HepG2 (cell line): ENCODE results near the gene CDC42EP1. TPM values are rescaled to one million over a fixed set of nuclear protein-coding genes. Genes with fewer than 3 reads are reported as not detected.

Experiments
- ADNP ChIP-seq: sonication (generic); formaldehyde crosslinking; IDR thresholded peaks from 2 replicates; pipeline ENCODE4 v1.4.0; 2020; ENCODE audit warnings: missing genetic modification reagents
- CCAR2 ChIP-seq: fragments of 200-400 bp; formaldehyde crosslinking; optimal IDR thresholded peaks from 2 replicates; pipeline ENCODE3; 2018; ENCODE audit warnings: low read depth, mild to moderate bottlenecking, low read length, moderate library complexity
- DPF2 ChIP-seq: sonication (generic); formaldehyde crosslinking; IDR thresholded peaks from 2 replicates; pipeline ENCODE4 v1.4.0; 2020; ENCODE audit warnings: mild to moderate bottlenecking, low read depth, missing genetic modification reagents, borderline replicate concordance
- IRX3 ChIP-seq: sonication (generic); formaldehyde crosslinking; IDR thresholded peaks from 2 replicates; pipeline ENCODE4 v1.8.1; 2023; ENCODE audit warnings: mild to moderate bottlenecking, low read depth, missing genetic modification reagents, borderline replicate concordance
- KMT2B ChIP-seq: IDR thresholded peaks from 2 replicates; pipeline ENCODE4 v1.6.1; 2016; ENCODE audit warnings: missing genetic modification reagents, missing compliant biosample characterization
- POGZ ChIP-seq: sonication (generic); formaldehyde crosslinking; IDR thresholded peaks from 2 replicates; pipeline ENCODE4 v1.4.0; 2020; ENCODE audit warnings: mild to moderate bottlenecking, missing genetic modification reagents
- RFX3 ChIP-seq: IDR thresholded peaks from 2 replicates; pipeline ENCODE4 v1.6.1; 2016; ENCODE audit warnings: missing biosample characterization, missing genetic modification reagents
- TEAD3 ChIP-seq: optimal IDR thresholded peaks from 2 replicates; pipeline ENCODE3; 2016; ENCODE audit warnings: borderline replicate concordance
- TIGD3 ChIP-seq: sonication (generic); formaldehyde crosslinking; IDR thresholded peaks from 2 replicates; pipeline ENCODE4 v1.5.1; 2020; ENCODE audit warnings: mild to moderate bottlenecking, missing genetic modification reagents, borderline replicate concordance
- TRIM24 ChIP-seq: sonication (generic); formaldehyde crosslinking; IDR thresholded peaks from 2 replicates; pipeline ENCODE4 v1.8.0; 2022; ENCODE audit warnings: mild to moderate bottlenecking, missing genetic modification reagents
- XRCC5 ChIP-seq: fragments of 200-400 bp; formaldehyde crosslinking; optimal IDR thresholded peaks from 2 replicates; pipeline ENCODE3; 2017; ENCODE audit warnings: mild to moderate bottlenecking, low read length
- YEATS4 ChIP-seq: sonication (generic); formaldehyde crosslinking; IDR thresholded peaks from 2 replicates; pipeline ENCODE4 v1.4.0; 2020; ENCODE audit warnings: missing genetic modification reagents, borderline replicate concordance
- ZFP36 ChIP-seq: fragments of 150-350 bp; IDR thresholded peaks from 2 replicates; pipeline ENCODE4 v1.6.1; 2018; ENCODE audit warnings: borderline replicate concordance, low read length, low read depth; ENCODE audit not compliant: partially characterized antibody
- ZKSCAN5 ChIP-seq: sonication (generic); formaldehyde crosslinking; IDR thresholded peaks from 2 replicates; pipeline ENCODE4 v1.5.1; 2020; ENCODE audit warnings: mild to moderate bottlenecking, missing genetic modification reagents
- ZNF251 ChIP-seq: sonication (generic); formaldehyde crosslinking; IDR thresholded peaks from 2 replicates; pipeline ENCODE4 v1.9.0; 2021; ENCODE audit warnings: mild to moderate bottlenecking, missing genetic modification reagents
- ZNF468 ChIP-seq: sonication (generic); formaldehyde crosslinking; IDR thresholded peaks from 2 replicates; pipeline ENCODE4 v1.8.0; 2022; ENCODE audit warnings: mild to moderate bottlenecking, moderate library complexity, missing genetic modification reagents
- ZNF556 ChIP-seq: sonication (generic); formaldehyde crosslinking; IDR thresholded peaks from 2 replicates; pipeline ENCODE4 v1.4.0; 2020; ENCODE audit warnings: mild to moderate bottlenecking, missing genetic modification reagents, borderline replicate concordance
- ZNF761 ChIP-seq: sonication (generic); formaldehyde crosslinking; conservative IDR thresholded peaks from 2 replicates; pipeline ENCODE4 v1.4.0; 2020; ENCODE audit warnings: mild to moderate bottlenecking, missing genetic modification reagents
- ZNF768 ChIP-seq: sonication (generic); formaldehyde crosslinking; IDR thresholded peaks from 2 replicates; pipeline ENCODE4 v1.4.0; 2020; ENCODE audit warnings: missing genetic modification reagents
- ZNF800 ChIP-seq: sonication (generic); formaldehyde crosslinking; IDR thresholded peaks from 2 replicates; pipeline ENCODE4 v1.4.0; 2020; ENCODE audit warnings: missing genetic modification reagents
- polyA plus RNA-seq, 8 experiments: library from polyadenylated mRNA; depleted of rRNA in 3 of 8; stranded (reverse) in 7 of 8; unstranded in 1 of 8; fragments of >200 nt; fragmentation: Illumina TruSeq in 4 of 8; extraction: Trizol in 4 of 8; gene quantifications; 2 replicates each; pipeline versions ENCODE4 v1.2.1 to v1.2.3, GENCODE V29; 2011 to 2016; ENCODE audit warnings: low read depth in 4 of 8, missing spikeins in 1 of 8, mixed read lengths in 1 of 8; ENCODE audit not compliant: insufficient read depth in 1 of 8
- total RNA-seq, 5 experiments: library from RNA; depleted of rRNA; stranded (reverse); fragments of >200 nt; fragmentation: Illumina TruSeq; extraction: Trizol; gene quantifications; 2 replicates each; pipeline ENCODE4 v1.2.3, GENCODE V29; 2016; ENCODE audit warnings: low read depth in 1 of 5
- TF ChIP-seq, protein P1 (sequence below): sonication (generic); formaldehyde crosslinking; IDR thresholded peaks from 2 replicates; pipeline ENCODE4 v1.5.0; 2020; ENCODE audit warnings: mild to moderate bottlenecking, missing genetic modification reagents
- TF ChIP-seq, protein P2 (sequence below): IDR thresholded peaks from 2 replicates; pipeline ENCODE4 v1.6.1; 2016; ENCODE audit warnings: mild to moderate bottlenecking

Gene CDC42EP1
- total and polyA plus RNA-seq, 2 of the 13 experiments (the other 11 are each of a cell fraction or from before 2014, with no cell fraction given) = 17.1 to 29.5 TPM

DNA sequence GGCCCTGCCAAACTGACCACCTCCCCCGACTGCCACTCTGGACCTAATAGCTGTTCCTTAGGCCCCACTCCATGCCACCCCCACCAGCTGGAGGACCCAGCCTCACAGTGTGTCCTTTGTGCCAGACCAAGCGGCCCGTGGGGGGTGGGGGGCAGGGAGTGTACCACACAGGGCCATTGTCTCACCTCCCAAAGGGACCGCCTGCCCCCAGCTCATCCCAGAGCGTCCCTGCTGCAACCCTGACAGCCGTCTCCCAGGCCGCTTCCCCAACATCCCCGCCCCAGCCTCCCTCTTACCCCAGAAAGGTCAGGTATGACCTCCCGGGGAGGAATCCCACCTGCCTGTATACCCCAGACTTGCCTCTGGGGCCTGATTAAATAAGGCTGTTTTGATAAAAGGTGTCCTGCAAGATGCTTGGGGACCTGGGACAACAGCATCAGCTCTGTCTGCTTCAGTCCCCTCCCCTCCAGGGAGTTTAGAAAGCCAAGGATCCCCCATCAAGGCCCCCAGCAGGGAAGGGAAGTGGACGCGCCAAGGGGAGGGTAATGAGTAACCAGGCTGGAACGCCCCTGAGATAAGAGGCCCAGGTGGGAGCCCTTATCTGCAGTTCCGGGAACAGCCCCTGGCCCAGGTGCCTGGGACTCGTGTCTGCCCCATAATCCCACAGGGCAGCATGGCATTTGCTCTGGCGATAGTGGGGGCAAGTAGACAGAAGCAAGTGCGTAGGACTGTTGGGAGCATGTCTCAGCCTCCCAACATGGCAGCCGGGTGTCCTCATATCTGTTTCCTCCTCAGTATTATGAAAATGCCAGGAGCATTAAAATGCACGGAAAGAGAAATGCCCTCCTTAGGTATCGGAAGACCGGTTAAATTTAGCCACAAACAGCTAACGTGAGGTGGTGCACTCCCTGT lies 9.0 kb downstream of the CDC42EP1 start (continued):
- TF ChIP-seq, protein P1, sequence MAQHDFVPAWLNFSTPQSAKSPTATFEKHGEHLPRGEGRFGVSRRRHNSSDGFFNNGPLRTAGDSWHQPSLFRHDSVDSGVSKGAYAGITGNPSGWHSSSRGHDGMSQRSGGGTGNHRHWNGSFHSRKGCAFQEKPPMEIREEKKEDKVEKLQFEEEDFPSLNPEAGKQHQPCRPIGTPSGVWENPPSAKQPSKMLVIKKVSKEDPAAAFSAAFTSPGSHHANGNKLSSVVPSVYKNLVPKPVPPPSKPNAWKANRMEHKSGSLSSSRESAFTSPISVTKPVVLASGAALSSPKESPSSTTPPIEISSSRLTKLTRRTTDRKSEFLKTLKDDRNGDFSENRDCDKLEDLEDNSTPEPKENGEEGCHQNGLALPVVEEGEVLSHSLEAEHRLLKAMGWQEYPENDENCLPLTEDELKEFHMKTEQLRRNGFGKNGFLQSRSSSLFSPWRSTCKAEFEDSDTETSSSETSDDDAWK (CRISPR knock-in tag) = no peak
- TF ChIP-seq TEAD3 (CRISPR knock-in tag) (peak; percentile 86), ZNF768 (CRISPR knock-in tag) (0 out of 2 replicates have a peak, but pooled peaks have one; percentile 11), DPF2 (CRISPR knock-in tag) (no peak; the same call in 1 of the 2 replicates), ZFP36 (no peak), IRX3 (CRISPR knock-in tag) (peak; percentile 62; the same call in 1 of the 2 replicates), CCAR2 (no peak), ZNF761 (CRISPR knock-in tag) (no peak), YEATS4 (CRISPR knock-in tag) (peak; percentile 37; the same call in 1 of the 2 replicates), ZNF556 (CRISPR knock-in tag) (no peak), TRIM24 (no peak), ZNF800 (CRISPR knock-in tag) (peak; percentile 34; the same call in 1 of the 2 replicates), ZNF251 (no peak), XRCC5 (no peak), TIGD3 (0 out of 2 replicates have a peak, but pooled peaks have one; percentile 60), ADNP (CRISPR knock-in tag) (no peak), POGZ (peak; percentile 57; the same call in 1 of the 2 replicates), ZKSCAN5 (CRISPR knock-in tag) (no peak), KMT2B (CRISPR knock-in tag) (peak; percentile 67), ZNF468 (CRISPR knock-in tag) (no peak), RFX3 (CRISPR knock-in tag) (no peak)
- TF ChIP-seq, protein P2, sequence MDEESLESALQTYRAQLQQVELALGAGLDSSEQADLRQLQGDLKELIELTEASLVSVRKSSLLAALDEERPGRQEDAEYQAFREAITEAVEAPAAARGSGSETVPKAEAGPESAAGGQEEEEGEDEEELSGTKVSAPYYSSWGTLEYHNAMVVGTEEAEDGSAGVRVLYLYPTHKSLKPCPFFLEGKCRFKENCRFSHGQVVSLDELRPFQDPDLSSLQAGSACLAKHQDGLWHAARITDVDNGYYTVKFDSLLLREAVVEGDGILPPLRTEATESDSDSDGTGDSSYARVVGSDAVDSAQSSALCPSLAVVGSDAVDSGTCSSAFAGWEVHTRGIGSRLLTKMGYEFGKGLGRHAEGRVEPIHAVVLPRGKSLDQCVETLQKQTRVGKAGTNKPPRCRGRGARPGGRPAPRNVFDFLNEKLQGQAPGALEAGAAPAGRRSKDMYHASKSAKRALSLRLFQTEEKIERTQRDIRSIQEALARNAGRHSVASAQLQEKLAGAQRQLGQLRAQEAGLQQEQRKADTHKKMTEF (CRISPR knock-in tag) = peak; percentile 81
